Lower lobe of right lung (tissue), 2 donors: ENCODE data around the gene ADIPOR2. TPM values are rescaled to one million over a fixed set of nuclear protein-coding genes. Genes with fewer than 3 reads are reported as not detected.

ENCODE experiments used
- ATAC-seq, 2 donors: fragments of 200-7000 bp; cut with Tn5 transposase; one replicate each; pipeline ENCODE4 v1.9.1; 2020 to 2022; ENCODE audit warnings: mild to moderate bottlenecking in 2 of 2, moderate library complexity in 2 of 2
- DNase-seq: peaks from one replicate; pipeline ENCODE4 v3.0.0-alpha.2; 2020
- H3K27ac ChIP-seq: fragments of 200-600 bp; one replicate; pipeline ENCODE4 v1.8.0; 2022
- H3K27me3 ChIP-seq: fragments of 200-600 bp; one replicate; pipeline ENCODE4 v1.8.0; 2022; ENCODE audit warnings: low read depth
- H3K36me3 ChIP-seq: fragments of 200-600 bp; one replicate; pipeline ENCODE4 v1.8.0; 2022; ENCODE audit warnings: mild to moderate bottlenecking
- H3K4me1 ChIP-seq: fragments of 200-600 bp; one replicate; pipeline ENCODE4 v1.8.0; 2022
- H3K4me3 ChIP-seq: fragments of 200-600 bp; one replicate; pipeline ENCODE4 v1.8.0; 2022; ENCODE audit warnings: mild to moderate bottlenecking
- H3K9me3 ChIP-seq: fragments of 200-600 bp; one replicate; pipeline ENCODE4 v1.8.0; 2022
- intact Hi-C: fragments of 100-400 bp; cut with DNase I; formaldehyde crosslinking; loops from one replicate; pipeline ENCODE4 v1.11.0; 2022
- total RNA-seq: library from RNA; stranded (reverse); fragmentation: NEBNext Ultra II Directional; extraction: Animal tissue kit (Norgen Biotek cat#: 25700); gene quantifications from one replicate; pipeline ENCODE4 v1.2.1, GENCODE V29; 2021
- TF ChIP-seq, protein P1 (sequence below): fragments of 200-600 bp; IDR thresholded peaks from one replicate; pipeline ENCODE4 v1.8.0; 2022; ENCODE audit warnings: antibody characterized with exemption, mild to moderate bottlenecking
- donor health status: DM: no; HTN: yes; CAD: no; lungs with severe emphysema.

ADIPOR2 gene
- total RNA-seq, 1 donor from 2014 or later, result 83.8 TPM

DNA sequence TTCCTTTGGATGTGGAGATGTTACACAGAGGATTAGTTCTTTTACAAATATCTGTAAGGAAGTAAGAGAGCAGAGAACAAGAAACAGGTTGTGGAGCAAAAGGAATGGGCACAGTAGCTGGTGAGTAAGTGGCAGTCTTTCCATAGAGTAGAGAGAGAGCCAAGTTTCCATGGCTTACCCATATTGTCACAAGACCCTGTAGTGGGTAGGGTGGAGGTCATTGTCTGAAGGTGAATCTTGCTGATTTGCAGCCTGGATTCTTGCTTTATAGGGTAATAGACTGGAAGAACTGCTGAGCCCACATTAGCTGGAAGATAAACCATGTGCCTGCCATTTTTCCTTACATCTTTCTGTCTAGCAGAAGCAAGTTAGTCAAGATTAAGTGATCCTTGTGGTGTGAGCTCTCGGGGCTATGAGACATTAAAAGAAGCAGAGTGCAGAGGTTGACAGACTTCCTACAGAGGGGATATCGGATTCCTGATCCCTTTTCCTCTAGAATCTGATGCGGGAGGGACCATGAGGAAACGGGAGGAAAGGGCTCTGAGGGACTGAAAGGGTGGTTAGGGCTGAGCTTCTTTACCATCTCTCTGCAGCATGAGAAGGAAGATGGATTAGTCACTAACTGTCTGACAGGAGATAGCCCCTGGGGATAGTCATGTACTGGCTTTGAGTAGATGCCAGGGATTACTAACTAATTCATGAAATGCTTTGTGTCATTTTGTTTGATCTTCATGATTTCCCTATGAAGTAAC is 85.5 kb downstream of the ADIPOR2 start:
- Histone ChIP-seq H3K4me3 (no peak overlapping the region), H3K27me3 (no peaks in the 10 kb centered on the region), H3K36me3 (peaks cover 34% of the 10 kb centered on the region), H3K9me3 (no peaks in the 10 kb centered on the region), H3K27ac (no peak overlapping the region), H3K4me1 (peaks cover 17% of the 10 kb centered on the region)
- no peak for DNase-seq
- ATAC-seq, result no peak
- TF ChIP-seq, protein P1, sequence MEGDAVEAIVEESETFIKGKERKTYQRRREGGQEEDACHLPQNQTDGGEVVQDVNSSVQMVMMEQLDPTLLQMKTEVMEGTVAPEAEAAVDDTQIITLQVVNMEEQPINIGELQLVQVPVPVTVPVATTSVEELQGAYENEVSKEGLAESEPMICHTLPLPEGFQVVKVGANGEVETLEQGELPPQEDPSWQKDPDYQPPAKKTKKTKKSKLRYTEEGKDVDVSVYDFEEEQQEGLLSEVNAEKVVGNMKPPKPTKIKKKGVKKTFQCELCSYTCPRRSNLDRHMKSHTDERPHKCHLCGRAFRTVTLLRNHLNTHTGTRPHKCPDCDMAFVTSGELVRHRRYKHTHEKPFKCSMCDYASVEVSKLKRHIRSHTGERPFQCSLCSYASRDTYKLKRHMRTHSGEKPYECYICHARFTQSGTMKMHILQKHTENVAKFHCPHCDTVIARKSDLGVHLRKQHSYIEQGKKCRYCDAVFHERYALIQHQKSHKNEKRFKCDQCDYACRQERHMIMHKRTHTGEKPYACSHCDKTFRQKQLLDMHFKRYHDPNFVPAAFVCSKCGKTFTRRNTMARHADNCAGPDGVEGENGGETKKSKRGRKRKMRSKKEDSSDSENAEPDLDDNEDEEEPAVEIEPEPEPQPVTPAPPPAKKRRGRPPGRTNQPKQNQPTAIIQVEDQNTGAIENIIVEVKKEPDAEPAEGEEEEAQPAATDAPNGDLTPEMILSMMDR, result no peak
- intact Hi-C loops, result no loop called here

- Histone ChIP-seq H3K4me1 (peaks cover 28% of the 10 kb centered on the region), H3K27ac (no peak overlapping the region), H3K9me3 (no peaks in the 10 kb centered on the region), H3K27me3 (no peaks in the 10 kb centered on the region), H3K4me3 (no peak overlapping the region), H3K36me3 (peaks cover 40% of the 10 kb centered on the region)
- TF ChIP-seq, protein P1, result no peak
- no peak for ATAC-seq
- DNase-seq, result no peak
- intact Hi-C loops, result no loop called here
These were observed 86.9 kb downstream of the ADIPOR2 start for GRCh38 chr12:1777798-1778197.

GRCh38 chr12:1778911-1779310 is 88.0 kb downstream of the ADIPOR2 start:
- H3K27me3 ChIP-seq, result no peaks in the 10 kb centered on the region
- ATAC-seq (no peak), DNase-seq (no peak)
- H3K4me1 ChIP-seq, result peaks cover 28% of the 10 kb centered on the region
- peaks cover 38% of the 10 kb centered on the region for H3K36me3 ChIP-seq
- H3K4me3 ChIP-seq, result no peak overlapping the region
- H3K9me3 ChIP-seq, result no peaks in the 10 kb centered on the region
- TF ChIP-seq, protein P1, result no peak
- no peak overlapping the region for H3K27ac ChIP-seq
- intact Hi-C loops, result no loop called here

GRCh38 chr12:1779783-1780182 is 88.9 kb downstream of the ADIPOR2 start:
- Histone ChIP-seq H3K27ac (no peak overlapping the region), H3K4me3 (no peak overlapping the region), H3K4me1 (peaks cover 28% of the 10 kb centered on the region), H3K27me3 (no peaks in the 10 kb centered on the region), H3K9me3 (no peaks in the 10 kb centered on the region), H3K36me3 (peaks cover 40% of the 10 kb centered on the region)
- TF ChIP-seq, protein P1, result no peak
- DNase-seq (no peak), ATAC-seq (peak in 1 of 2 donors; percentile 38)
- intact Hi-C loops, result no loop called here

DNA sequence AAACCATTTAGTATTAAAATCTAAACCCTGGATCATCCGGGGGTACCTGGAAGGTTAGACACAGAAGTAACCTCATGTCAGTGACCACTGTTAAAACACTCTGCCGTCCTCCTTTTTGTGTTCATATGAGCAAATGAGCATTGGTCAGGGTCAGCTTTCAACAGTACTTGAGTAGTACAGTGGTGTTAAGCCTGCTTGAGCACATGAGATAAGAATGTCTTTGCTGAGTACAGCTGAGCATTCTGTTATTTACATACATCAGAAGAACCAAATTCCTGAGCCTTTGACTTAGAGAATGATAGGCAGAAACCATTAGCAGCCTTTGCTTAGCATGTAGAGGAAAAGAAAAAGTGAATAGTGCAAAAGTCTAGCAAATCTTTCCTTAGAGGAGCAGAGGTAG is 90.9 kb downstream of the ADIPOR2 start:
- intact Hi-C loops, result no loop called here
- Histone ChIP-seq H3K9me3 (no peaks in the 10 kb centered on the region), H3K27me3 (no peaks in the 10 kb centered on the region), H3K4me3 (no peak overlapping the region), H3K27ac (no peak overlapping the region), H3K36me3 (peaks cover 60% of the 10 kb centered on the region), H3K4me1 (peaks cover 28% of the 10 kb centered on the region)
- DNase-seq (no peak), ATAC-seq (peak; percentile 66 to 80)
- TF ChIP-seq, protein P1, result no peak
